K562 (cell line): ENCODE data around the gene LCN15. TPM values are rescaled to one million over a fixed set of nuclear protein-coding genes. Genes with fewer than 3 reads are reported as not detected.
A peak's percentile ranks its signal among the peaks of the same experiment; 100 is the strongest.

ENCODE experiments used
- CCNT2 ChIP-seq: IDR thresholded peaks from 2 replicates; pipeline ENCODE4 v1.6.1; 2011; ENCODE audit warnings: borderline replicate concordance, low read depth, mild to moderate bottlenecking, moderate library complexity, mixed read lengths, low read length; ENCODE audit not compliant: insufficient read length; ENCODE audit errors: extremely low read depth
- KDM5B ChIP-seq: fragments of 200-600 bp; sonication (generic); IDR thresholded peaks from 2 replicates; pipeline ENCODE4 v1.6.1; 2012; ENCODE audit warnings: low read depth, mild to moderate bottlenecking, moderate library complexity, low read length, control low read depth, inconsistent platforms; ENCODE audit not compliant: insufficient replicate concordance
- POLR2G ChIP-seq: fragments of 200-400 bp; formaldehyde crosslinking; IDR thresholded peaks from 2 replicates; pipeline ENCODE4 v1.6.1; 2017; ENCODE audit warnings: low read depth, mild to moderate bottlenecking, antibody characterized with exemption, low read length, moderate library complexity
- RB1 ChIP-seq: fragments of 450-650 bp; IDR thresholded peaks from 2 replicates; pipeline ENCODE4 v1.6.1; 2017; ENCODE audit warnings: low read depth, mild to moderate bottlenecking
- RBBP5 ChIP-seq: fragments of 200-600 bp; sonication (generic); IDR thresholded peaks from 2 replicates; pipeline ENCODE4 v1.6.1; 2012; ENCODE audit warnings: borderline replicate concordance, mild to moderate bottlenecking, low read length, control low read depth, inconsistent platforms; ENCODE audit not compliant: insufficient read depth, poor library complexity, severe bottlenecking
- RBFOX2 ChIP-seq: fragments of 200-400 bp; formaldehyde crosslinking; IDR thresholded peaks from 2 replicates; pipeline ENCODE4 v1.6.1; 2017; ENCODE audit warnings: low read depth, mild to moderate bottlenecking, low read length, moderate library complexity
- ZNF592 ChIP-seq: fragments of 450-650 bp; IDR thresholded peaks from 2 replicates; pipeline ENCODE4 v1.6.1; 2017; ENCODE audit warnings: antibody characterized with exemption, mild to moderate bottlenecking
- ZNF639 ChIP-seq, 2 experiments: fragments of 200-800 bp in 1 of 2; sonication (Bioruptor generic) in 1 of 2; sonication (generic) in 1 of 2; formaldehyde crosslinking in 1 of 2; IDR thresholded peaks in 1 of 2; conservative IDR thresholded peaks in 1 of 2; 2 replicates each; pipeline versions ENCODE4 v1.5.0 to v1.6.1; 2016 to 2020; ENCODE audit warnings: missing compliant biosample characterization in 1 of 2, missing genetic modification characterization in 1 of 2, missing genetic modification reagents in 1 of 2
- polyA plus RNA-seq, 8 experiments: library from polyadenylated mRNA; depleted of rRNA in 4 of 8; stranded (reverse) in 5 of 8; unstranded in 3 of 8; fragments of >200 nt; fragmentation: Nextera tagmentation in 2 of 8; fragmentation: Illumina TruSeq in 1 of 8; extraction: Ambion mirVana in 2 of 8; extraction: Trizol in 1 of 8; gene quantifications; 2 replicates each; pipeline versions ENCODE4 v1.2.1 to v1.2.3, GENCODE V29; 2011 to 2014; ENCODE audit warnings: inconsistent platforms in 1 of 8, missing spikeins in 1 of 8
- total RNA-seq, 7 experiments: library from RNA; depleted of rRNA in 6 of 7; stranded (reverse); fragments of >200 nt in 6 of 7; fragmentation: Illumina TruSeq in 2 of 7; extraction: Trizol in 2 of 7; gene quantifications; 2 replicates each; pipeline versions ENCODE4 v1.2.1 to v1.2.3, GENCODE V29; 2011 to 2021; ENCODE audit warnings: low replicate concordance in 1 of 7
- TF ChIP-seq, protein P1 (sequence below): sonication (generic); formaldehyde crosslinking; IDR thresholded peaks from 2 replicates; pipeline ENCODE4 v1.8.0; 2023; ENCODE audit warnings: mild to moderate bottlenecking, missing genetic modification reagents
- TF ChIP-seq, protein P2 (sequence below): fragments of 200-800 bp; sonication (Bioruptor generic); IDR thresholded peaks from 2 replicates; pipeline ENCODE4 v1.6.1; 2017; ENCODE audit warnings: missing genetic modification characterization, missing compliant biosample characterization

LCN15 gene
- total and polyA plus RNA-seq, 9 of the 15 experiments (the other 6 are each of a cell fraction or from before 2014, with no cell fraction given) = 0.66 TPM; not detected in 8

GRCh38 chr9:136808075-136808805 lies 43.9 kb upstream of the LCN15 start (continued):
- TF ChIP-seq, protein P1, sequence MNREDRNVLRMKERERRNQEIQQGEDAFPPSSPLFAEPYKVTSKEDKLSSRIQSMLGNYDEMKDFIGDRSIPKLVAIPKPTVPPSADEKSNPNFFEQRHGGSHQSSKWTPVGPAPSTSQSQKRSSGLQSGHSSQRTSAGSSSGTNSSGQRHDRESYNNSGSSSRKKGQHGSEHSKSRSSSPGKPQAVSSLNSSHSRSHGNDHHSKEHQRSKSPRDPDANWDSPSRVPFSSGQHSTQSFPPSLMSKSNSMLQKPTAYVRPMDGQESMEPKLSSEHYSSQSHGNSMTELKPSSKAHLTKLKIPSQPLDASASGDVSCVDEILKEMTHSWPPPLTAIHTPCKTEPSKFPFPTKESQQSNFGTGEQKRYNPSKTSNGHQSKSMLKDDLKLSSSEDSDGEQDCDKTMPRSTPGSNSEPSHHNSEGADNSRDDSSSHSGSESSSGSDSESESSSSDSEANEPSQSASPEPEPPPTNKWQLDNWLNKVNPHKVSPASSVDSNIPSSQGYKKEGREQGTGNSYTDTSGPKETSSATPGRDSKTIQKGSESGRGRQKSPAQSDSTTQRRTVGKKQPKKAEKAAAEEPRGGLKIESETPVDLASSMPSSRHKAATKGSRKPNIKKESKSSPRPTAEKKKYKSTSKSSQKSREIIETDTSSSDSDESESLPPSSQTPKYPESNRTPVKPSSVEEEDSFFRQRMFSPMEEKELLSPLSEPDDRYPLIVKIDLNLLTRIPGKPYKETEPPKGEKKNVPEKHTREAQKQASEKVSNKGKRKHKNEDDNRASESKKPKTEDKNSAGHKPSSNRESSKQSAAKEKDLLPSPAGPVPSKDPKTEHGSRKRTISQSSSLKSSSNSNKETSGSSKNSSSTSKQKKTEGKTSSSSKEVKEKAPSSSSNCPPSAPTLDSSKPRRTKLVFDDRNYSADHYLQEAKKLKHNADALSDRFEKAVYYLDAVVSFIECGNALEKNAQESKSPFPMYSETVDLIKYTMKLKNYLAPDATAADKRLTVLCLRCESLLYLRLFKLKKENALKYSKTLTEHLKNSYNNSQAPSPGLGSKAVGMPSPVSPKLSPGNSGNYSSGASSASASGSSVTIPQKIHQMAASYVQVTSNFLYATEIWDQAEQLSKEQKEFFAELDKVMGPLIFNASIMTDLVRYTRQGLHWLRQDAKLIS = 0 out of 2 replicates have a peak, but pooled peaks have one; percentile 41
- peak; percentile 22 for TF ChIP-seq CCNT2
- 0 out of 2 replicates have a peak, but pooled peaks have one; percentile 13 for TF ChIP-seq ZNF592
- TF ChIP-seq RBBP5 = peak; percentile 93
- TF ChIP-seq RB1 = 0 out of 2 replicates have a peak, but pooled peaks have one; percentile 12
- peak; percentile 74 for TF ChIP-seq RBFOX2
- TF ChIP-seq, protein P2, sequence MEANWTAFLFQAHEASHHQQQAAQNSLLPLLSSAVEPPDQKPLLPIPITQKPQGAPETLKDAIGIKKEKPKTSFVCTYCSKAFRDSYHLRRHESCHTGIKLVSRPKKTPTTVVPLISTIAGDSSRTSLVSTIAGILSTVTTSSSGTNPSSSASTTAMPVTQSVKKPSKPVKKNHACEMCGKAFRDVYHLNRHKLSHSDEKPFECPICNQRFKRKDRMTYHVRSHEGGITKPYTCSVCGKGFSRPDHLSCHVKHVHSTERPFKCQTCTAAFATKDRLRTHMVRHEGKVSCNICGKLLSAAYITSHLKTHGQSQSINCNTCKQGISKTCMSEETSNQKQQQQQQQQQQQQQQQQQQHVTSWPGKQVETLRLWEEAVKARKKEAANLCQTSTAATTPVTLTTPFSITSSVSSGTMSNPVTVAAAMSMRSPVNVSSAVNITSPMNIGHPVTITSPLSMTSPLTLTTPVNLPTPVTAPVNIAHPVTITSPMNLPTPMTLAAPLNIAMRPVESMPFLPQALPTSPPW = peak; percentile 77
- peak; percentile 74 for TF ChIP-seq POLR2G
- no peak for TF ChIP-seq KDM5B
- peak in 1 of 2 experiments; percentile 19; a peak in 1 of 4 replicates for TF ChIP-seq ZNF639 (CRISPR knock-in tag; conservative IDR thresholded peaks at IDR 0.05 in 1 of 2, IDR thresholded peaks at IDR 0.05 in 1 of 2)
